Iris pigment epithelial cell (primary cell): ENCODE data around the gene SYNGR4.
"Not testable (repeated sequence)": the region's sequence is repeated elsewhere in the genome, so short reads cannot be mapped to it uniquely, and the experiment has no call there.

ENCODE experiments used
- DNase-seq: peaks from one replicate; pipeline ENCODE4 v3.0.0-alpha.2; 2011; ENCODE audit warnings: low read depth

Gene SYNGR4

DNA sequence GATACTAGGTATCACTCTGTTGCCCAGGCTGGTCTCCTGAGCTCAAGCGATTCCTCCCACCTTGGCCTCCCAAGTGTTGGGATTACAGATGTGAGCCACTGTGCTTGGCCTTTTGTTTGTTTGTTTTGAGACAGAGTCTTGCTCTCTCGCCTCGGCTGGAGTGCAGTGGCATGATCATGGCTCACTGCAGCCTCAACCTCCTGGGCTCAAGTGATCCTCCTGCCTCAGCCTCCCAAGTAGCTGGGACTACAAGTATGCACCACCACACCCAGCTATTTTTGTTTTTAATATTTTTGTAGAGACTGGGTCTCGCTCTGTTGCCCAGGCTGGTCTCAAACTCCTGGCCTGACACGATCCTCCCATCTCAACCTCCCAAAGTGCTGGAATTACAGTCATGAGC is 7.6 kb downstream of the SYNGR4 start:
- DNase-seq, result not testable (repeated sequence)

DNA sequence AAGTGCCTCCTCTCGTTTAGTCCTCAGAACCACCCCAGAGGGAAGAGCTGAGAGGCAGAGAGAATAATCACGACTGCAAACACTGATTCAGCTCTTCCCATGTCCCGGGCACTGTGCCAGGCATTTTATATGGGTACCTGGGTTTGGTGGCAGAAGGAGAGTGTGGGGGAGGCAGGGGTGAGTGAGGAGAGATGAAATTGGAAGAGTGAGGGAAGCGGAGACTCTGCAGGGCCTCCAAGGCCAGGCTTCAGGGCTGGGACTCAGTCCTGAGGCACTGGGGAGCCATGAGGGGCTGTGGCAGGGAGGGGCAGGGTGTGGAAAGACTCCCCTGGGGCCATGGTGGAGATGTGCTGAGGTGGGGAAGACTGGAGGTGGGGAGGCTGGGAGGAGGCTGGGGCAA is 8.7 kb downstream of the SYNGR4 start:
- no peak for DNase-seq

- no peak for DNase-seq
Measured at GRCh38 chr19:48373567-48373966, 9.4 kb downstream of the SYNGR4 start.

DNA sequence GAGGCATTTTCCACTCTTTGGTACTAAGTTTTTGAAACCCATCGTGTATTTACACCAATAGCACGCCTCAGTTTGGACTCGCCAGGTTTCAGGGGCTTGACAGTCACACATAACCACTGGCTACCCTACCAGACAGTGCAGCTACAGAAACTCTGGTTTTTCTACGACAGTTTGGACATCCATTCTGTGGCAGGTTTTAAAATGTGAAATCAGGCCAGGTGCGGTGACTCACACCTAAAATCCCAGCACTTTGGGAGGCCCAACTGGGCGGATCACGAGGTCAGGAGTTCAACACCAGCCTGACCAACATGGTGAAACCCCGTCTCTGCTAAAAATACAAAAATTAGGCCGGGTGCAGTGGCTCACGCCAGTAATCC is 14.0 kb downstream of the SYNGR4 start:
- no peak for DNase-seq

- DNase-seq, result no peak
Measured at GRCh38 chr19:48379058-48379457, 14.9 kb downstream of the SYNGR4 start.

DNA sequence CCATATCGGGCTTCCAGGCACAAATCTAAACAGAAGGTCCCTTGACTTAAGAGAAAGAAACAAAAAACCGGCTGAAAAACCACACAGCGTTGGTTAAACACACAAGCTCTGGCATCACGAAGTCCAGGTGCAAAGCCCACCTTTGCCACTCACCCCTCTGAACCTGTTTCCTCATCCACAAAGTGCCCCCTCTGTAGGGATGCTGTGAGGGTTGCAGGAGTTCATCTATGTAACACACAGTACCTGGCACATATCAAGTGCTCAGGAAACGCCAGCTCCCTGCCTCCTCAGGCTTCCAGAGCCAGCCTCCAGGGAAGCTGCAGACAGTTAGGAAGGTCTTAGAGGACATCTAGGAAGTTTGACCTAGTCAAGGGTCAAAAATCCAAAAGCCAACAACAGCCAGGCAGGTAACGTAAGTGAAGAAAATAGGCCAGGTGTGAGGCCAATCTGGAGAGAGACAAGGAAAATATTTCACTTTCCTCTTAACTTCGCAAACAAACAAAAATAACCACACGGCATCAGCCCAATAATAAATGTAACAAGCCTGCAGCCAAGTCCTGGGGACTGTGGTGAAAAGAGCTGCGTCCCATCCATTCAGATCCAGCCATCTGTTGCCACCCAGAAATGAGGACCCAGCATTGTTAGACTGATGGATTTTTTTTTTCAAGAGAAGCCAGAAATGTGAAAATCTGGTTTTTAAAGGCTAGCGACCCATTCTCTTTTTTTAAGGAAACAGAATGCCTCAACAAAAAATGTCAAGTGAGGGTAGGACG is 17.2 kb downstream of the SYNGR4 start:
- DNase-seq, result no peak

DNA sequence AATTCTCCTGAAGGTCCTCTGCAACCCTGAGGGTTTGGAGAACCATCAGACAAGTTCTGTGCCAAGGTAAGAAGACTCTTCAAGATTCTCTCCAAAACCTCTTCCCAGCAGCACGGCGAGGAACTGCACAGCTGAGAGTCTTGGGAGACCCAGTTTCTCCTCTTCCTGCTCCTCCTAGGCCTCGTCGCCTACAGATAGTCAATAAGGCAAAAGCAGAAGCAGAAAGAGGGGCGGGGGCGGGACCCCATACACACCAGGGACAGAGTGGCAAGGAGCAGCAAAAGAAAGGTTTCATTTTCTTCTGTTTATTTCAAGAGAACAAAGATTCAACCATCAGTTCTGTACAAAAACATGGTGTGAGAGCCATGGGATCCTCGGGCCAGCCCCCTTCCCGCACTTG is 18.1 kb downstream of the SYNGR4 start:
- DNase-seq, result no peak

- DNase-seq, result no peak
Measured at GRCh38 chr19:48385461-48386087, 21.4 kb downstream of the SYNGR4 start.

DNA sequence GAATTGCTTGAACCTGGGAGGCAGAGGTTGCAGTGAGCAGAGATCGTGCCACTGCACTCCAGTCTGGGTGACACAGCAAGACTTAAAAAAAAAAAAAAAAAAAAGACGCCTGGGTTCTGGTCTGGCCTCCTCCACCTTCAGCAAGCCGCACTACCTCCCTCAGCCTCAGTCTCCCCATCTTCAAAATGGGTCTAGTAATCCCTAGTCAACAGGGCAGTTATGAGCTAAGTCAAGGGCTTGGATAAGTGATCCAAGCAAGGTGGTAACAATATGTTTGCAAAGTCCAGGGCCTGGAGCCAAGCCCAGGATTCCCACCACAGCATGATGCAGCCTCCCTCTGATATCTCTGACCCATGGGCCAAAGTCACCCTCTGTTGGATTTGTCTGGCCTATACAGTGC is 22.8 kb downstream of the SYNGR4 start:
- DNase-seq, result no peak

- peak; percentile 68 for DNase-seq
Measured at GRCh38 chr19:48390188-48391099, 26.3 kb downstream of the SYNGR4 start.

- peak; percentile 58 for DNase-seq
Measured at GRCh38 chr19:48391100-48392005, 27.2 kb downstream of the SYNGR4 start, which contains the start of gene KDELR1. Gene KDELR1 (minus strand): TSS chr19:48391551. CDS start chr19:48391358, 193 bp downstream.

DNA sequence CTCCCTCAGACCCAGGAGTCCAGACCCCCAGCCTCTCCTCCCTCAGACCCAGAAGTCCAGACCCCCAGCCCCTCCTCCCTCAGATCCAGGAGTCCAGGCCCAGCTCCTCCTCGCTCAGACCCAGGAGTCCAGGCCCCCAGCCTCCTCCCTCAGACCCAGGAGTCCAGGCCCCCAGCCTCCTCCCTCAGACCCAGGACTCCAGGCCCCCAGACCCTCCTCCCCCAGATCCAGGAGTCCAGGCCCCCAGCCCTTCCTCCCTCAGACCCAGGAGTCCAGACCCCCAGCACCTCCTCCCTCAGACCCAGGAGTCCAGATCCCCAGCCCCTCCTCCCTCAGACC is 27.8 kb downstream of the SYNGR4 start:
- not testable (repeated sequence) for DNase-seq

- DNase-seq, result no peak
Measured at GRCh38 chr19:48392860-48393558, 28.8 kb downstream of the SYNGR4 start.

GRCh38 chr19:48393559-48394330 is 29.6 kb downstream of the SYNGR4 start, which contains the start of gene GRIN2D:
Gene GRIN2D (plus strand): TSS chr19:48393668. CDS start chr19:48398393, 4,725 bp downstream.
- DNase-seq, result peak; percentile 34

GRCh38 chr19:48394331-48395169 is 30.4 kb downstream of the SYNGR4 start:
- no peak for DNase-seq

DNA sequence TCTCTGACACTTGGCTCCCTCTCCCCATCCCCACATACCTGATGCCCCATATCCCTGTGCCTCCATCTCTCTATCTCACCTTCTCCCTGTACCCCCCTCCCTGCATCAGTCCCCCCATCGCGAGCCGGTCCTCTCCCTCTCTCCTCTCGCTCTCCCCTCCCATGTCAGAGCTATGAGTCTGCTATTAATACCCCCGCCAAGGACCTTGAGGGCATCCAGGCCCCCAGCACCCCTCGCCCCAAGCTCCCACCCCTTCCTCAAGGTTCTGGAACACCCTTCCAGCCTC is 30.9 kb downstream of the SYNGR4 start:
- DNase-seq, result no peak

- no peak for DNase-seq
Measured at GRCh38 chr19:48395499-48395898, 31.3 kb downstream of the SYNGR4 start.

GRCh38 chr19:48396016-48396823 is 32.1 kb downstream of the SYNGR4 start:
- no peak for DNase-seq

DNA sequence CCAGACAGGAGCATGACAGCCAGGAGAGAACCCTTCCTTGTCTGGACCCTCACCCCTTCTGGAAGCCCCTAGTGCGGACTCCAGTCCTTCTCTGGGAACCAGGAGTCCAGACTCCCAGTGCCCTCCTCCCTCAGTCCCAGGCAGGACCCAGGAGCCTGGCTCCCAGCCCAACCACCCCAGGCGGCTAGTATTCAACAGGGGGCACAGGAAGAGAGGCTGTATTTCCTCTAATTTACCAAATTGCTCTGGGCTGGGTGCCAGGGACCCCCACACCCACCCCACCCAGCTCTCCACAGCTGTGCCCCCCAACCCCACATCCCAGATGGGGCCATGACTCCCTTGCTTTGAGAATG is 32.6 kb downstream of the SYNGR4 start:
- no peak for DNase-seq
